Hematopoietic multipotent progenitor cell treated with erythropoietin and hydrocortisone succinate and interleukin-3 and kit ligand, for 15 days (in vitro differentiated cells): Measurements from ENCODE around the gene ADARB2.
"Not testable (repeated sequence)": the region's sequence is repeated elsewhere in the genome, so short reads cannot be mapped to it uniquely, and the experiment has no call there.

ENCODE experiments used
- DNase-seq: peaks from one replicate; pipeline ENCODE4 v3.0.0-alpha.2; 2015; ENCODE audit warnings: low spot score

The ADARB2 gene

DNA sequence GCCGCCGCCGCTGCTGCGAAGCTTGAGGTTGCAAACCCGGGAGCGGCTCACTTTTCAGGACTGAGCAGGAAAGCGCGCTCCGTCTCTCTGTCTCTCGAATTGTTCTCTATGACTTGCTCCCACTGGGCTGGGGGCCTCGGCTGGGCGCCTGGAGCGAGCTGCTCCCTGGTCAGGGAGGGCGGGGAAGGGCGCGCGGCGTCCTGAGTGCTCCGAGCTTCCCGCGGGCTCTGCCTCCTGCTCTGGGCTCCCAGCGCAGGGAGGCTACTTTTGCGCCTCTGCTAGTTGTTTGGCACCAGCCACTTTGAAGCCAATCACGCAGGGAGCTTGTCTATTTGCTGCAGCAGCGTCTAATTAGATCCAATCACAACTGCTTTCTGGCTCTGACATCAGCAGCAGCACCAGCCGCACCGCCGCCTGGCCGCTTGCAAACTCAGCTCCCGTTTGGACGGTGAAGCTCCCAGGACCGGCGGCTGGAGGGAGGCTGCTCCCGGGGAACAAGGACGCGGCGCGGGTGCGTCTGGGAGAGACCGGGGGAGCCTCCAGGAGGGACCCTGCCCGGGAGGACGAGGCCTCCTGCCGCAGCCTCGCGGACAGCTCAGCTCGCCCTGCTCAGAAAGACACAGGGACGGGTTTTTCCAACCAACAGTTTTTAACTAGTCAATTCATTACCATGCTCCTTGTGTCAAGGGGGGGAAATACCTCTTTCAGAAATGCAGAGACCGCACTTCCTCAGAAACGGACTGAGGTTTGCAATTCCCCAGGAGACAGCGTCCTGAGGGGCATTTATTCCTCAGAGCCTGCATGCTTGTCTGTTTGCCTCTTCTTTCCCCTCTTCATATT is at the start of gene ADARB2:
Gene ADARB2 (minus strand): TSS at position 304 of the 840 bp plus-strand sequence.
- no peak for DNase-seq

GRCh38 chr10:1785835-1786234 is 48.5 kb upstream of the ADARB2 start:
- DNase-seq, result no peak

GRCh38 chr10:1782841-1783240 is 45.5 kb upstream of the ADARB2 start:
- DNase-seq, result no peak

- no peak for DNase-seq
Measured at GRCh38 chr10:1779796-1780195, 42.5 kb upstream of the ADARB2 start.

DNA sequence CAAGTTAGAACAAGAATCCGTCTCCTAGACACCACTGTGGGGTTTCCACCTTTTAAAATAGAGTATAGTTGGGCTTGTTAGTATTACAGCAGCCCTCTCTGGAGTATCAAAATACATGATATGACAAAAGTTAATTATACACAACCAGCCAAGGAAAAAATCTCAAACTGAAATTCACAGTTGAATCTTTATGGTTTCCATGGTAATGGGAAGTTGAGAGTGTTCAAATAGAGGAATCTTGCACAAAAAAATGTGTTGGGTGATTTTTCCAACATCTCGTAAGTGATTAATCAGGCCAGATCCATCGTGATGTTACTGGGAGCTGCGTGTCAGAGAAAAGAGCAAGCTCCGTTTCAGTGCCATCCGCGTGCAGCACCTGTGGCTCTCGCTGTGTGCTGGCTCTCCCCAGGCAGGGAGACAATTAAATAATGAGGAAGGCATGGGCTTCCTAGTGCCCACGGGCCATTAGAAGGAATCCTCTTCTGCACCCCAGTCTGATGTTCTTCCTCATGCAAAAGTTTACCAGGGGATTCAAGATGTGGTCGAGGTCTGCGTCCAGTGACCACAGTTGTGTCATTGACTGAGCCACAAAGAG is 41.1 kb upstream of the ADARB2 start:
- DNase-seq, result no peak

- no peak for DNase-seq
Measured at GRCh38 chr10:1776127-1776662, 38.9 kb upstream of the ADARB2 start.

- DNase-seq, result no peak
Measured at GRCh38 chr10:1774796-1775195, 37.5 kb upstream of the ADARB2 start.

DNA sequence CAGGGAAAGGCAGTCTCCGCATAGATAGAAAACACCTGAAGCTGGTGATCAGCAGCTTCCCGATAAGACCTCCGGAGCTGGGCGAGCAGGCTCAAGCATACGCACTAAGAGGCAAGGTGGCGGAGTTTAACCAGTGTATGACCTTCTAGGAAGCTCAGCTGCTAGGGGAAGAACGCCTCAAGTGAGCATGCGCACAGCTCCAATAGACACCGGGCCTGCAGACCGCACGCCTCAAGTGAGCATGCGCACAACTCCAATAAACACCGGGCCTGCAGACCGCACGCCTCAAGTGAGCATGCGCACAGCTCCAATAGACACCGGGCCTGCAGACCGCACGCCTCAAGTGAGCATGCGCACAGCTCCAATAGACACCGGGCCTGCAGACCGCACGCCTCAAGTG is 35.9 kb upstream of the ADARB2 start:
- DNase-seq, result not testable (repeated sequence)

GRCh38 chr10:1766049-1766448 is 28.7 kb upstream of the ADARB2 start:
- DNase-seq, result no peak

GRCh38 chr10:1762076-1762475 is 24.8 kb upstream of the ADARB2 start:
- no peak for DNase-seq

- no peak for DNase-seq
Measured at GRCh38 chr10:1754506-1755153, 17.3 kb upstream of the ADARB2 start.

- DNase-seq, result no peak
Measured at GRCh38 chr10:1752153-1752552, 14.8 kb upstream of the ADARB2 start.

DNA sequence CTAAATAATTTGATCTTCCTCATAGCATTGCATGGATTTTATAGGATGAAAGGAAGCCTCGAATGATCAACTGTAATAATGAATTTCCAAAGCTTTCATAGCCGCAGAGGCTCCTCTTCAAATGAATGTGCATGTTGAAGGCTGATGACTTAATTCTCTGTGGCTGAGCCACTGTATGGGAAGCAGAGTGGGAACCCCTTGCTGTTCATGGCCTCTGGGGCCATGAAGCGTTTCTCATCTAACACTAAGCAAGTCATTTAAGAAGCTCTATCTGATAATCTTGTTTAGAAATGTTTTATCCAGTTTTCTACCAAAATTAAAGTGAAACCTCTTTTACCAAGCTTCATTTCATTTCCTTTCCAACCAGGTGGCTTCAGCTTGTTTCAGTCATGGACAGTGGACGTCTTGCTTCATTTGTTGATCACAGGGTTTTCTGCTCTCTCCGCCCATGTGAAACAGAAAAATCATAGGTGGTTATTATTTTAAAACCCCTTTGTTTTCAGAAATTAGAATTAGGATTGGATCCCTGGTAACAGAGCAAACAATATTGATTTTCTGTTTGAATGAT is 10.3 kb upstream of the ADARB2 start:
- no peak for DNase-seq

- no peak for DNase-seq
Measured at GRCh38 chr10:1746796-1747195, 9.5 kb upstream of the ADARB2 start.

DNA sequence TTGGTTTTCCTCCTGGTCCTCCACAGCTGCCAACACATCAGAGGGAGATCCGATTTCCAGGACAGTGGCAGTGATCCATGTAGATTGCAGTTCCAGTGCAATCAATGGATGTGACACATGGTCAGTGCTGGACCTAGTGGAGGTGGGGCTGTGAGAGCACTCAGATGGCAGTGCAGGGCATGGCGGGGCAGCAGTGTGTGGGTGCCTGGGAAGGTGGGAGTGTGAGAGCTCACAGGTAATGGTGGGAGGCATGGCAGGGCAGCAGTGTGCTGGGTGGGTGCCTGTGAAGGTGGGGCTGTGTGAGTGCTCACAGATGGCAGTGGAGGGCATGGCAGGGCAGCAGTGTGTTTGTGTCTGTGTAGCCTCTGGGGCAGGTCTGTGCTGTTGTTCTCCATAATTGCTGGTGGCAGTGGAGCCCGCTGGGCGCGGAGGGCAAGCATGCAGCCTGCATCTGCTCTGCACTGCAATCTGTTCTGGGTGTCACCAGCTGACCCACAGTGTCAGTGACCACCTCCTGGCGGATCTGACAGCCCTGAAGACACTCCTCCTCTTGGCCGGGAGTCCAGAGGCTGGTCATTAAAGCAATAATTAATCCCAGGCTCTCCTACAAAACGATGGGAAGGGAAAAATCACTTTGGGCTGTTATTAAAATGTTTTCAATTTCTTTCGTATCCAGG is 8.6 kb upstream of the ADARB2 start:
- DNase-seq, result no peak

DNA sequence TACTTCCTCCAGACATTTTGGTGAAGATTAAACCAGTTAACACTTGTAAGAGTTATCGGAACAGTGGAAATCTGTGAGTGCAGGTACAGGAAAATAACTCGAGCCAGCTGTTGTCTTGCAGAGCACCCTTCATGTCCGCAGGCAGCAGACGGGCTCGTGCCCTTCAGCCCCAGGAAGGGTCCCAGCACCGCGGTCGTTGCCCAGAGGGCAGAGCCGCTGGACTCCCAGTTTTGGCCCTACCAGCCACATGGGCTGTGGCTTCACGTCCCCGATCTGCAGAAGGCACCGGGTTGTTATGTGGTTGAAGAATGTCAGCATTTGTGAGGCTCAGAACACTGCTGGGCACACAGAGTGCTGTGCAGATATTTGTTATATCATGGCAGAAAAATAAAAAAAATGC is 7.2 kb upstream of the ADARB2 start:
- DNase-seq, result no peak

DNA sequence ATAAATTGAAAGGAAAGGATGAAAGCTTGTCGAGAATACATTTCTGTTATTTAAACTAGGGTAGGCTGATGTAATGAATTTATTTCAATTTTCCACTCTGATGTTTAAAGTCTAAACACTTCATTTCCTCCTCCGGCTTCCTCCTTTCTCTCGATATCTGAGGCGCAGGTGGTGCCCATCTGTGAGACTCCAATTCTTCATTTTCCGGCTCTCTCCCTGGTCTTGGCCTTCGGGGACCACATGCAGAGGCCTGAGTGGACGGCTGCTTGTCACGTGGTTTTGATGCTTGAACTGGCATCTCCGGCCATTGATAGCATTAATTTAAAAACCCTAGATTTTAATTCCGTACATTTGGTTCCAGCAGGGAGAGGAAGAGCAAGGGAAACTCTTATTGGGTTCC is 5.8 kb upstream of the ADARB2 start:
- no peak for DNase-seq

- DNase-seq, result no peak
Measured at GRCh38 chr10:1741450-1741849, 4.1 kb upstream of the ADARB2 start.

DNA sequence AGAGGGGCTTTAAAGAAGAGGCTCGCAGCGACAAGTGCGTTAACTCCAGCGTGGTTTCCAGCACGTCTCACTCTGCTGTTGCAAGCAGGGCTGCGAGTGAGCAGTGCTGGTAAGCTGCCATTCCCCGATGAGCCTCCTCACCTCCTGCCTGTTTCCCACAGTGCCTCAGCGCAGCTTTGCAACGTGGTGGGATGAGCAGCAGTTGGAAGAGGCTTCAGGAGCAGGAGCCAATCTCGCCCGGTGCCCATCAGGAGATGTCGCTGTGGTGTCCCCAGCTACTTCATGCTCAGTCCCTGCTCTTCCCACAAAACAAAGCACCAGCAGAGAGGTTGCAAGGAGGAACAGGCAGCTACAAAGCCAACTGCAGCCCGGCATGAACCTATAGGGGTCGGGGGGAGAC is 2.4 kb upstream of the ADARB2 start:
- DNase-seq, result no peak

- no peak for DNase-seq
Measured at GRCh38 chr10:1738950-1739349, 1.6 kb upstream of the ADARB2 start.

- no peak for DNase-seq
Measured at GRCh38 chr10:1736972-1737221, 428 bp downstream of the ADARB2 start.
